ENCODE measurements around the gene KRT13.

The KRT13 gene

DNA sequence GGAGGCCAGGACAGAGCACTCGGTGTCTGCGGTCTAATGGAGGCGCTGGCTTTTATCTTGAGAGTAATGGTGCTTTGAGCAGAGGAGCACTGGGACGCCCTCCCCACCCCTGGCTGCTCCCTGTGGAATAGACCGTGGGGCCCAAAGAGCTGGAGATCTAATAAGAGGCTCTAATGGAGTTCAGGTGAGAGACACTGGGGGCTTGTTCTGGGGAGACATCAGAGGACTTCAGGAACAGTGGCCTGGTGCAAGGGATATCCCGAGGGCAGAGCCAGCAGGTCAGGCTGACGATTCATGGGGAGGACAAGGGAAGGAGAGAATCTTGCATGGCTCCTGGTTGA lies 32.2 kb upstream of the KRT13 start:
- DNase-seq: no peak

DNA sequence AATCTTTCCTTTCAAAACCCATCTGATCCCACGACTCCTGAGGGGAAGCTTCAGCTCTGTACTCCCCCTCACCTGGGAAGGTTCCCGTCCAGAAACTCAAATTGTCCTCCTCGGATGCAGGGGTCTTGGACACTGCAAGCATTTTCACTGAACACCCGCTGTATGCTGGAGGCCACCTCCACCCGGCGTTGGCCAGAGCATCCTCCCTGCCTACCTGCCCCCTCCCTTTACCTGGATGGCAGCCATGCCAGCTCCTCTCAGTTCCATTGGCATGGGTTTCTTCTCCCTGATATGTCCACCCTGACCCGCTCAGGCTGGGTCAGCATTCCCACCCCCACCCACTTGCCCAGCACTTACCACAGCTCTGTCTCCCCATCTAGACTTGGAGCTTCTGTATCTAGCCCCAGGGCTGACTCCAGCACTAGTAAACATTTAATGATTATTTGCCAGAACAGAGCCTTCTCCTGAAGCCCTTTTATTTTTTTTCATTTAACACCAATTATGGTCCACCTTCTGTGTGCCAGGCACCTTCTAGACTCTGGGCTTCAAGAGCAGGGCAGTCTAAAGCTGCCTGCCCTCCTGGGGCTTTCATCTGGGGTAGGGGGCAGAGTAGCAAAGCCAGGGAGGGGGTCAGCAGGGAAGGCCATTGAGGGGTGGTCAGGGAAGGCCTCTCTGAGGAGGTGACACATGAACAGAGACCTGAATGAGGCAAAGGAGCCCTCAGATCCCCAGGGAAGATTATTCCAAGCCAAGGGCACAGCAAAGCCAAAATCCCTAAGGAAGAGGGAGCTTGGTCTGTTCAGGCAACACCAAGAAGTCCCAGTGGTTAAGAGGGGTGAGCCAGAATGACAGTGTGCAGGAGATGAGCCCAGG lies 31.6 kb upstream of the KRT13 start:
- DNase-seq: no peak

DNA sequence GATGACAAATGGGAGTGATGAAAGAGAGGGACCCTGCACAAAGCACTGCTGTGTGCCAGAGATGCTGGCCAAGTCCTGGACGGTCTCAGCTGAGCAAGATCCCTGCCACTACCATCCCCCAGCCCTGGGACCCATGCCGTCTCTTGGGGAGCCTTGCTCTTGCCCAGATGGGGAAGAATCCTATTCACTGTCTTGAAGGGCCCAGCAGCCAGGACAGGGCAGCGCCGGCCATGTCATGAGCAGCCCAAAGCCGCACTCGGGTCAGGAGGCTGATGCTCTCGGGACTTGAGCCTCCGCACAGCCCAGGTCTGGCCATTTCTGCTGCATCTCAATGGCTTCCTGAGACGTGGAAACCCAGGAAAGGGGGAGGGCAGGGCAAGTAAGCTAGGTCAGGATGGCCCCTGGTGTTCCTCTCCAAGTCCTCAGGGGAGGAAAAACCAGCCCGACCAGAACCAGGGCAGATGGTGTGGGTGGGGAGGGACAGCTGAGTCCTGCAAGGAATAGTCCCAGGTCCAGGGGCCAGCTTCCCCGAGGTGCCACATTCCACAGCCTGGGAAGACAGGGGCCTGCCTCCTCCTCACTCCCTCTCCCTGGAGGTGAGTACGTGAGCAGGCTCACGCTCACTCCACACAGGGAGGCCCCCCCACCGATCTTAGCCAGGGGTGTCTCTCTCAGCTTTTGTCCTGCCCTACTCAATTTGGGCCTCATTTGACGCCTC lies 30.5 kb upstream of the KRT13 start:
- no peak for DNase-seq

DNA sequence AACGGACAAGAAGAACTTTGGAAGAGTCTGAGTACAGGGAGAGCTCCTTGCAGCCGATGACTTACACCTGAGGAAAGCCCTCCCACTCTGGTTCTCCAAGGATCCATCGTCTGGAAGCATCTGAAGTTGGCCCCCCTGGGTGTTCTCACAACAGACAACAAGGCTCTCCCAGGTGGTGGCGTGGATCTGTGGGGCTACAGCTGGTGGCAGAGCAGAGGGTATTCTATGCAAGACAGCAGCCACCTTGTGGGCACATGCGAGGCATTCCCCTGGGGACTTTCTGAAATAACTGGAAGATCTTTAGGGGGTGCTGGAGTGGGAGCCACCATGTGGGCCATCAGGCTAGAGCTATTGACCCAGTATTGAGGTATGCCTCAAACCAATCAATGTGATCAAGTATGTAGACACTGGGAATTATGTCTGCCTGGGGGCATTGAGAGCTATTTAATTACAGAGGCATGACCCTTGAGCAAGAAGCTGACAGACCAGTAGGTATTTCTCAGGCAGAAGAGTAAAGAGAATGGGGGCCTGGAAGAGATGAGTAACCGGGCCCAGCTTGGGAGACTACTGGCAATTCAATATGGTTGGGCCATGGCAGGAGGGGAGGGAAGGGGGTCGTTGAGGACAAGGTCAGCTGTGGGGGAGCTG lies 29.6 kb upstream of the KRT13 start:
- no peak for DNase-seq

DNA sequence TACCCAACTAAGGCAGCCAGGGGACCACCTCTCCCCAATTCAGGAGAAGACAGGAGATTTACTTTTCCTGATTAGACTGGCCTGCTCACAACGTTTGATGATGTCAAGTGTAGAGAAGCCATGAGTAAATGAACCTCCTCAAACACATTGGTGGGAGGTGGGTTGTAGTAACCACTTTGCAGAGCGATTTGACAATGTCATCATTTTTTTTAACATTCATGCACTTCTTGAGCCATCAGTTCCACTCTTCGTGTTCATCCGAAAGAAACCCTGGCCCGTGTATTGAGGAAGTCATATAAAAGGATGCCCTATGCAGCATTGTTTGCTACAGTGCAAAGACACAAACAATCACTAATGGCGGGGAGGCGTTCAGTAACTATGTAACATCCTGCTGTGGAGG lies 28.2 kb upstream of the KRT13 start:
- no peak for DNase-seq

DNA sequence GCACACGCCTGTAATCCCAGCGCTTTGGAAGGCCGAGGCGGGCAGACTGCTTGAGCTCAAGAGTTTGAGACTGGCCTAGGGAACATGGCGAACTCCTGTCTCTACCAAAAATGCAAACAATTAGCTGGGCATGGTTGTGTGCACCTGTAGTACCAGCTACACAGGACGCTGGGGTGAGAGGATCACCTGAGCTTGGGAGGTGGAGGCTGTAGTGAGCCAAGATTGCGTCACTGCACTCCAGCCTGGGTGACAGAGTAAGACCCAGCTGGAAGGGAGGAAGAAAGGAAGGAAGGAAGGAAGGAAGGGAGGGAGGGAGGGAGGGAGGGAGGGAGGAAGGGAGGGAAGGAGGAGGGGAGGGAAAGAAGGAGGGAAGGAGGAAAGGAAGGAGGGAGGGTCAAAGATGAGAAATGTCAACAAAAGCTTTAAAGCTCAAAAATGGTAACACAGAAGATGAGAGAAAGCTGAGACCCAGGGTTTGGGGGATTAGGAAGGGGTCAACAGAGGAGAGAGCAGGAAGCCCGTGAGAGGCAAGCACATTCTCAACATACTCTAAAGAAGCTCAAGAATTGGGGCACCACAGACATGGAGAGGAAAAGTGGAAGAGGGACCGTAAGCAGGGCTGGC lies 27.6 kb upstream of the KRT13 start:
- no peak for DNase-seq

DNA sequence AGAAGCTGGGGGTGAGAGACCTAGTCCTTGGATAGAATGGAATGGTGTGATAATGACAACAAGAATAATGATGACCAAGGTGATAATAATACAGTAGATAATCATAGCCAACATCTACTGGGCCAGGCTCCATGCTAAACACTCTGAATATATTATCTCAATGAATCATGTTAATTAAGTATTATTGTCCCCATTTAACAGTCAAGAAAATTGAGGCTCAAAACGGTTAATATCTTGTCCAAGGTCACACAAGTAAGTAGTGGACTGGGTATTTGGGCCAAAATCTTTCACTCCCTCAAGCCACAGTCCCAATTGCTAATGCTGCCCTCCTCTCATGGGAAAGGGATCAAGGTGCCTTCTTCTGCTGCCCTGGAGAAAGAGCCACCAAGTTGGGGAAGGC lies 26.6 kb upstream of the KRT13 start:
- no peak for DNase-seq

DNA sequence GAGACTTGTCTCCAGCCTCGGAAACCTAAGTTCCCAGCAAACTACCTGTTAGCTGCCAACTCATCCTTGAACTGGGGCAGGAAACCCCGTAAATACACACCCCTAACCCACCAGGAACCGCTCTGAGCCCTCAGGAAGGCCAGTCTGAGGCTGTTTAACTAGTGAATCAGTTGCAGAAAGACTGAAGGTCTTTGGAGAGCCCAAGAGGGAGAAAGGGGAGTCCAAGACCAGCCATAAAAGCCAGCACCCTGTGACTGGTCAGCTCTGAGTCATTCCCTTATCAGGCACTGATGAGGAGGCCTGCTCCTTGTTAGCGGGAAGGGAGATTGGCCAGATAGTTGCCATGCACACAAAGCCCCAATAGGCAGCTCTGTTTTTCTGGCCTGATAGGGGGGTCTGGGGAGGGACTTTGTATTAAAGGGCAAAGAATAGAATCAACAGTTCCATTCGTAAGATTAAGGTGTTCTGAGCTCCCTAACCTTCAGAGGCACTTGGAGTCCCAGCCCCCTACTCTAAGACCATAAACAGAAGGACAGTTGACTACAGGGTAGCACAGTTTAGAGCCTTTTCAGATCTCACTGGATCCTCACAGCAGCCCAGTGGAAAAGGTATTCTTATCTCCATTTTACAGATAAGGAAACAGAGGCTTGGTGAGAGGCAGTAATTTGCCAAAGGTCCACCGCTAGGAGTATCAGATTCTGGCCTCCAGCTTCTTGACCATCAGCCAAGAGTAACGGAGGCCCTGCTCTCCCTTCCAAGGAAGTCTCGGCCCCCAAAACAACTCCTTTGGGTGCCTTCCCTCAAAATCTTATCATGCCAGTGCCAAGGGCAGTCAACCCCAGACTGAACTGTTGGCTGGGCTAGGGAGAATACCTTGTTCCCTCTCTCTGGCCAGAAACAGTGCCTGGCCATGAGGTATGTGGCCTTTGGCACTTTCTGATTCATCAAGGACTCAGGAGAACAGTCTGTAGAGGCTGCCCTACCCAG lies 24.9 kb upstream of the KRT13 start:
- DNase-seq: peak; percentile 63

DNA sequence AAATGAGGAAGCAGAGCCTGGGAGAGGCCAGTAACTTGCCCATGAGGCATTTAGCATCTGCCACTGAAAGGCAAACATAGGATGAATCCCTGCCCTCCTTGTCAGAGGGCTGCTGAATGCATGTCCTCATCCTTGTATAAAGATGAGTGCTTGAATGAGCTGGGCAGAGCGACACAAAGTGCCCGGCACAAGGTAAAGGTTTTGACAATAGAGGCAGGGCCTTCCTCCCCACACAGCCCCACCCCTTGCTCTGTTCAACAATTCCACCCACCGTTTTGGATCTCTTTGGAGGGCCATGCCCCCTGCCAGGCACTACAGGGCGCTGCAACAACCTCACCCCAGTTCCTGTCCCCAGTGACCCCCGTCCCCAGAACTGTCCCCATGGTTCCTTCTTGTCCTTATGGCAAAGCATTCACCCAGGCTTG lies 24.1 kb upstream of the KRT13 start:
- no peak for DNase-seq

DNA sequence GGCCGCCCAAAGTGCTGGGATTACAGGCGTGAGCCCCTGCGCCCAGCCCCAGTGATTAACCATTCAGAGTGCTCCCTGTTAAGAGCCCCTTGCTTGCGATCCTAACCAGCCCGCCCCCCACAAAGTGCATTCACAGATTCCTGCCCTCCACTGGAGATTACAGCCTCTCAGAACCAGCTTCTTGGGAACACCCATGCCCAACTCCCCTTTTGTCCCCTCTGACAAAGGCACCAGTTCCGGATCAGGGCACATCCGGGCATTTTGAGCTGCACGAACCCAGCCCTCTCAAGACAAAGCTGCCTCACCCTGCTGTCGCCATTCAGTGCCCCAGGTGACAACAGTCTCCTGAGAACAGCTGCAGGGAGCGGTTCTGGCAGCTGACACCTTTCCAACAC lies 23.5 kb upstream of the KRT13 start:
- DNase-seq: no peak

DNA sequence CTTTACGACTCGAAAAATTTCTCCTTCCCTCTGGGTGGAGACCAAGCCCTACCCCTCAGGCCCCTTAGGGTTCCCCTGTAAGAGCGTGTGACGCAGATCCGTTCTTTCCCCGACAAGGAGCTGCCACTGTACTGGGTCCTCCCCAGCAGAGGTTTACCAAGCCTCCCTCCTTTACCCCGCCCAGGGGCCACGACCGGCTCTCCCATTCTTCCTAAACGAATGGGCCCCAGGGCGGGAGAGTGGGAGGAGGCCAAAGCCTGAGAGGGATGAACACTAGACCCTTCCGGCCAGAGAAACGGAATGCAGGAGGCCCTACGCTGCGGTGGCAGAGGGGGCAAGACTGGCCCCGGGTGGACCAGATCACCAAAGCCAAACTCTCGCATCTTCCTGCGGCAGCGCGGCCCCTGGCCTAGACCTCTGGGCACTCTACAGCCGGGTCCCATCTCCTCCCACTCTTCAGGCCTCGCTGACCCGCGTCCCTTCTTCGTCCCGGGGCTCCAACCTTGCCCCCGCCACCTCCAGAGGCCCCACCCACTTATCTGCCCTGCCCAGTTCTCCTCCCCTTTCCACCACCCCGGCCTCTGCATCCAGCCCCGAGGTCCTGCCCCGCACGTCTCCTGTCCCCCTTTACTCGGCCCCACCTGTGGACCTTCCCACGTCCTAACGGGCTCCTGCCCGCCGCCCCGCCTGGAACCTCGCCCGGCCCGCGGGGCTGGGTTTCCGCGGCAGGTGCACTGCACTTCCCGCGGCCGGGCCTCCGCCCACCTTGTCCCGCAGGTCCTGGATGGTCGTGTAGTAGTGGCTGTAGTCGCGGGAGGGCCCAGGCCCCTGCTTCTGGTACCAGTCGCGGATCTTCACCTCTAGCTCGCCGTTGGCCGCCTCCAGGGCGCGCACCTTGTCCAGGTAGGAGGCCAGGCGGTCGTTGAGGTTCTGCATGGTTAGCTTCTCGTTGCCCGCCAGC lies 21.9 kb upstream of the KRT13 start:
- DNase-seq: no peak

DNA sequence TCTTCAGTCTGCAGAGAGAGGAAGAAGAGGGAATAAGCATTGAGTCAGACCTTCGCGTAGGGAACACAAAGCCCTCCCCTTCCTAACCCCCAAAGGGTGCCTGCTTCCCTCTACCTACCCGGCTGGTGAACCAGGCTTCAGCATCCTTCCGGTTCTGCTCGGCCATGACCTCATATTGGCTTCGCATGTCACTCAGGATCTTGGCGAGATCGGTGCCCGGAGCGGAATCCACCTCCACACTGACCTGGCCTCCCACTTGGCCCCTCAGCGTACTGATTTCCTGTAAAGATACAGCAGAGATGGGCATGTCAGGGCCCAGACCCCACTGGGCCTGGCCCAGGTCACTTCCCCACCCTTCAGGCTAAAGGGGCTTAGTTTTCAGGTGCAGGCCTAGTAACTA lies 18.8 kb upstream of the KRT13 start:
- DNase-seq: no peak

DNA sequence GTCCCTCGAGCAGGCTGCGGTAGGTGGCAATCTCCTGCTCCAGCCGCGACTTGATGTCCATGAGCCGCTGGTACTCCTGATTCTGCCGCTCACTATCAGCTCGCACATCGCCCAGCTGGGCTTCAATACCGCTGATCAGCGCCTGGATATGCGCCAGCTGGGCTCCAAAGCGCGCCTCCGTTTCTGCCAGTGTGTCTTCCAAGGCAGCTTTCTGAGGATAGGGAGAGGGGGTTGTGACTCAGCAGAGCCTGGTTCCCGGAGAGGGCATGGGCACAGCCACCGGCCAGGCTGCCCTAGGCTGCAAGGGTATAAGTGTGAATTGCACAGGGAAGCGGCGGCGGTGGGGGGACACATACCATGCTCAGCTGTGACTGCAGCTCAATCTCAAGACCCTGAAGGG lies 18.4 kb upstream of the KRT13 start:
- no peak for DNase-seq

DNA sequence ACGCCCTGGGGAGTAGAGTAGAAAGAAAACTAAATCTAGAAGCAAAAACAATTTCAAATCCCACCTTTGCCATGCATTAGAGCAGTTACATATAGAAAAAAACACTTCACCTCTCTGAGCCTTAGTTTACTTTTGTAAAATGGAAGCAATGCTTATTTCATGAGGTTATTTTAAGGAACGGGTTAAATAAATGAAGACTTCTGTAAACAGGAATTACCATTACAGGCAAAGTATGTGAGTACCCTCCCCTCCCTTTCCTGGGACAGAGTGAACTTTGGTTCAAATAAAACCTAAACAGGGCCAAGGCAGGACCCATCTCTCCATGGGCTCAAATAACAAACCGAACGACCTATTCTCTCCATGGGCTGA lies 17.8 kb upstream of the KRT13 start:
- no peak for DNase-seq

DNA sequence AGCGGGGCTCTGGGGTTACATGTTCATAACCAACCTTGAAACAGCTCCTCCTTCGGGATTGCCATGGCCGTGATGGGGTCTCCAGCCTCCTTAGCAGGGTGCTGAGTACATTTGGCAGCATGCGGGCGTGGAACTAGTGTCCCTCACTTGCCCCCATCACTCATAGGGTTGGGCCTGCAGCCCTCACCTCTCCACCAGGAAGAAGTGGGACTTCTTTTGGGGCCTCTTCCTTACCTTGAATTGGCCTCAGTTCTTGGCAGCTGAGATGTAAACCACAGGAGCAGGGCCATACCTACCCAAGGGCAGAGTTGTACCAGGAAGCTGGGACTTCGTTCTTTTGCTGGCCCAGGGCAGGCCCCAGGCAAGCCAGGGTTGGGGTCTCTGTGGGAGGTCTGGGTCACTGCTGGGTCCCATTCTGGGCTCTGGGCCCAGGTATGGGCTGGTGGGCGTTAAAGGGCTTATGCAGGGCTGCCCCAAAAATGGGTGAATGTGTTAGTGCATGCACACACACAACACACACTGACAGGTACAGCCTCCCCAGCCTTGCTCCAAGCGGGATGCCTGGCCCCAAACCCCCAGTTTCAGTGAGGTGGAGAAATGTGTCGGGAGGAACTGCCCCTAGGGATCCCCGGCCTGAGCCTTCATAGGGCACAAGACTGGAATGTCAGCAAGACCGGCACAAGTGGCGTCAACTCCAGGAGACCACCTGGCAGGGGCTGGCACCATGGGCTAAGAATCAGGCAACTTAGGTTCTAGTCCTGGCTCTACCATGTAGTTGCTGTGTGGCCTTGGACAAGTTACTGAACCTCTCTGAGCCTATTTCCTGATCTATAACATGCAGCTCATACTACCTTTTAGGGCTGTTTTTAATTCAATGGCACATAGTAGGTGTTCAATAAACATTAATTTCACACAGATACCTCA lies 17.2 kb upstream of the KRT13 start:
- DNase-seq: no peak

DNA sequence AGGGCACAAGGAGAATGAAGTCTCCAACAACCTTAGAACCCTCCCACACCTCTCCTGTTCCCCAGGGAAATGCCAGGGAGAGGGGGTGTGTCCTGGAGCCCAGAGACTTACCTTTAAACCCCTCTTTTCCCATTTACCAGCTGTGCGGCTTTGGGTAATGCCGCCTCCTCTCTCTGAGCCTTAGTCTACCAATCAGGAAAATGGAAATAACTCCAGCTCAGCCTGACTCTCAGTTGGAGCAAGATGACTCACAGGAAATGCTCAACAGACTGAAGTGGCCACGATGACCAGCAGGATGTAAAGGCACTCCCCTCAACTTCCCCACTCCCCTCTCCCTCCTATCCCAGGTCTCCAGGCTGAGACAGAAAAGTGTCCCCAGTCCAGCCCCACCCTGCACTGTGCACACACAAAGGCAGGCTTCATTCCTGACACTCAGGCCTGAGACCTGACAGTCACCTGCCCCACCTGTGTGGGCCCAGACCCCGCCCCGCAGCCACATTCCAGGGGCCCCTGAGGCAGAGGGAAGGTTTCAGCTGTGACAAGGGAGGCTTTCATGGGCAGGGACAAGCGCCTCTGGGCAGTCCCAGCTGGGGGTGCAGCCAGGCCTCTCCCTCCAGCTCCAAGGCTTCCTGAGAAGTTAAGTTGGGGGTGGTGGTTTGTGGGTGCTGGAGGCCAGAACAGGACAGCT lies 16.3 kb upstream of the KRT13 start:
- peak; percentile 75 for DNase-seq

DNA sequence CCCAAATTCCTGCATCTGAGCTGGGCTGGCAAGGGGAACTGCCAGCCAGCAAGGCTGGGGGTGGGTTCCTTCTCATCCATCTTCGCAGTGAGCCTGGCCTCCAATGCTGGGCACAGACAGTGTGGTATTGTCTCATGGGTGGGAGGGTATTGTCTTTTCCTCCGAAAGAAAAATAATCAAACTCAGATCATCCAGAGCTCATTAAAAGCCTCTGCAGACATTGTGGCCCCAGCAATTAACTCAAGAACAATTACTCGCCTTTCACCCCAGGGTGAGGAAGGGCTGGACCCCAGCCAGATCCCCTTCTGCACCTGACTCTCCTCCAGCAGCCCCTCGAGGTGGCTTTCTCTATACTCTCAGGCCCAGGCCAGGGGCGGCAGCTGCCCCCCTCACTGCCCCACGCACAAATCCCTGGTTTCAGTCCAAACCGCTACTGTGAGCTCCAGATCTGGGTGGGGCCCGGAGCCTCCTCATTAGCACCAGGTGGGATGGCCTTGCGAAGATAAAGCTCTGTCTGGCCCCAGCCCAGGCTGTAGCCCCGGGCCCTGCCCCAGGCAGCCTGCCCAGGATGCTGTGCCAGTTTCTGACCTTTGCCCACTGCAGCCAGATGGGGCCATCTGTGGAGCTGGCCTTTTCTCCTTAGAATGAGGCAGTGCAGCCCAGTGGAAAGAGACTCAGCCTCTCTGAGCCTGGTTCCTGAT lies 15.6 kb upstream of the KRT13 start:
- DNase-seq: no peak

DNA sequence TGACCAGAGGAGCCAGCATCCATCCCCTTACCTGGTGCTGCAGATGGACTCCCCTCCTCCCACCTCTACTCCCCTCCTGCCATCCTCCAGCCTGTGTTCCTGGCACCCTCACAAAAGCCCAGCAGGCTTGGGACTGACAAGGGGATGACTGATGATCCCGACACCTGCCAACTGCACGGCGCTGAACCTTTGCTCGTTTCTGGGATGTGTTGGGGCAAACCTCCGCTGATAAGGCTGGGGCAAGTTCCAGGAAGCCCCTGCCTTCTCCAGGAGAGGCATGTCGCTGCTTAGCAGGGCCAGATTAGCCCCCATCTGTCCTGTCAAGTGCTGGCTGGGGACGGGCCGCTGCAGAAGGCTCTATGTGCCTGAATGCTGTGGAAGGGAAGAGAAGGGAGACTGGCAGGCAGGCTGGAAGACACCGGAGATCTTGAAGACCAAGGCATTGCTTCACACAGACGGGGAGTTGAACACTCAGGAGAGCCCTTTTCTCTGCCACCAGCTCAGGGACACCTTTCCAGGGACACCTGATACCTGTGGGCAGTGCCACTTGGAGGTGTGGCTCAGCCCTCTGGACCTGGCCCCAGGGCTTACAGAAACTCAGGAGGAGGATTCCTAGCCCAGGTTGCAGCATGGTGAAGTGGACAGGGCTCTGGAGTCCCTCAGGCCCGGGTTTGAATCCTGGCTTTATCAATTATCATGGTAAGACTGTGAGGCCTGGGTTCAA lies 14.3 kb upstream of the KRT13 start:
- no peak for DNase-seq

Data from fibroblast of skin of abdomen (primary cell).